Epidermal melanocyte (primary cell): ENCODE measurements around the gene SUCLG2.

Experiments used
- DNase-seq: peaks from one replicate; pipeline ENCODE4 v3.0.0; 2011; ENCODE audit warnings: low spot score; ENCODE audit not compliant: insufficient read length

Gene SUCLG2

DNA sequence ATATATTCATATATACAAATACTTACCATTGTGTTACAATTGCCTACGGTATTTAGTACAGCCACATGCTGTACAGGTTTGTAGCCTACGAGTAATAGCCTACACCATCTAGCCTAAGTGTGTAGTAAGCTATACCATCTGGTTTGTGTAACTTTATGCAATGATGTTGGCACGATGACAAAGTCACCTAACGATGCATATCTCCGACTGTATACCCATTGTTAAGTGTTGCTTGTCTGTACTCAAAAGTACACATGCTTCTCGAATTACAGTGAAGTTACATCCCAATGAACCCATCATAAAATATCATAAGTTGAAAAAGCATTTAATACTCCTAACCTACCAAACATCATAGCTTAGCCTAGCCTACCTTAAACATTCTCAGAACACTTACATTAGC lies 329.2 kb downstream of the SUCLG2 start:
- DNase-seq: no peak
